HepG2 (cell line): ENCODE data around the gene DCAKD. TPM values are rescaled to one million over a fixed set of nuclear protein-coding genes. Genes with fewer than 3 reads are reported as not detected.

Source experiments
- ARNTL ChIP-seq: sonication (generic); formaldehyde crosslinking; IDR thresholded peaks from 2 replicates; pipeline ENCODE4 v1.4.0; 2020; ENCODE audit warnings: mild to moderate bottlenecking, missing genetic modification reagents
- EP300 ChIP-seq, 3 experiments: sonication (generic) in 1 of 3; formaldehyde crosslinking in 1 of 3; IDR thresholded peaks; 2 replicates each; pipeline versions ENCODE4 v1.5.1 to v1.6.1; 2011 to 2020; ENCODE audit warnings: low read depth in 2 of 3, low read length in 2 of 3, borderline replicate concordance in 1 of 3, improper control_type of control experiment in 1 of 3, mild to moderate bottlenecking in 1 of 3, missing genetic modification reagents in 1 of 3, moderate library complexity in 1 of 3
- MNT ChIP-seq: fragments of 450-650 bp; IDR thresholded peaks from 2 replicates; pipeline ENCODE4 v1.6.1; 2016
- PATZ1 ChIP-seq: sonication (generic); formaldehyde crosslinking; IDR thresholded peaks from 2 replicates; pipeline ENCODE4 v1.4.0; 2020; ENCODE audit warnings: missing genetic modification reagents
- PBX2 ChIP-seq: IDR thresholded peaks from 2 replicates; pipeline ENCODE4 v1.6.1; 2016; ENCODE audit warnings: control low read depth
- PLRG1 ChIP-seq: fragments of 450-650 bp; conservative IDR thresholded peaks from 2 replicates; pipeline ENCODE4 v1.6.1; 2016
- RBFOX2 ChIP-seq: fragments of 200-400 bp; formaldehyde crosslinking; IDR thresholded peaks from 2 replicates; pipeline ENCODE4 v1.6.1; 2017; ENCODE audit warnings: low read depth, mild to moderate bottlenecking, low read length
- SMAD3 ChIP-seq: sonication (generic); formaldehyde crosslinking; IDR thresholded peaks from 2 replicates; pipeline ENCODE4 v1.4.0; 2020; ENCODE audit warnings: missing genetic modification reagents
- TAF1 ChIP-seq: sonication (generic); formaldehyde crosslinking; IDR thresholded peaks from 2 replicates; pipeline ENCODE4 v1.4.0; 2020; ENCODE audit warnings: missing genetic modification reagents
- TBL1XR1 ChIP-seq: fragments of 150-350 bp; IDR thresholded peaks from 2 replicates; pipeline ENCODE4 v1.6.1; 2014; ENCODE audit warnings: borderline replicate concordance, low read length; ENCODE audit not compliant: partially characterized antibody
- TBP ChIP-seq: sonication (generic); formaldehyde crosslinking; IDR thresholded peaks from 2 replicates; pipeline ENCODE4 v1.5.0; 2020; ENCODE audit warnings: missing genetic modification reagents
- TEAD2 ChIP-seq: sonication (generic); formaldehyde crosslinking; IDR thresholded peaks from 2 replicates; pipeline ENCODE4 v1.9.0; 2021; ENCODE audit warnings: missing genetic modification reagents
- ZBTB20 ChIP-seq: sonication (generic); formaldehyde crosslinking; IDR thresholded peaks from 2 replicates; pipeline ENCODE4 v1.8.1; 2023; ENCODE audit warnings: missing genetic modification reagents, low read depth, mild to moderate bottlenecking, borderline replicate concordance
- ZBTB8A ChIP-seq: sonication (generic); formaldehyde crosslinking; IDR thresholded peaks from 2 replicates; pipeline ENCODE4 v1.4.0; 2020; ENCODE audit warnings: mild to moderate bottlenecking, low read depth, missing genetic modification reagents, borderline replicate concordance
- ZHX1 ChIP-seq: sonication (generic); formaldehyde crosslinking; IDR thresholded peaks from 2 replicates; pipeline ENCODE4 v1.8.1; 2022; ENCODE audit warnings: low read depth, mild to moderate bottlenecking, missing genetic modification reagents
- ZNF251 ChIP-seq: sonication (generic); formaldehyde crosslinking; IDR thresholded peaks from 2 replicates; pipeline ENCODE4 v1.9.0; 2021; ENCODE audit warnings: mild to moderate bottlenecking, missing genetic modification reagents
- ZNF34 ChIP-seq: sonication (generic); formaldehyde crosslinking; IDR thresholded peaks from 2 replicates; pipeline ENCODE4 v1.4.0; 2020; ENCODE audit warnings: mild to moderate bottlenecking, missing genetic modification reagents, borderline replicate concordance
- ZNF350 ChIP-seq: sonication (generic); formaldehyde crosslinking; IDR thresholded peaks from 2 replicates; pipeline ENCODE4 v1.4.0; 2020; ENCODE audit warnings: mild to moderate bottlenecking, low read depth, missing genetic modification reagents, borderline replicate concordance
- ZNF614 ChIP-seq: IDR thresholded peaks from 2 replicates; pipeline ENCODE4 v1.6.1; 2018; ENCODE audit warnings: missing biosample characterization, missing genetic modification reagents, inconsistent platforms, borderline replicate concordance
- ZSCAN30 ChIP-seq: sonication (generic); formaldehyde crosslinking; IDR thresholded peaks from 2 replicates; pipeline ENCODE4 v1.5.0; 2020; ENCODE audit warnings: mild to moderate bottlenecking, missing genetic modification reagents
- ZSCAN9 ChIP-seq: IDR thresholded peaks from 2 replicates; pipeline ENCODE4 v1.6.1; 2016; ENCODE audit warnings: borderline replicate concordance
- polyA plus RNA-seq, 8 experiments: library from polyadenylated mRNA; depleted of rRNA in 3 of 8; stranded (reverse) in 7 of 8; unstranded in 1 of 8; fragments of >200 nt; fragmentation: Illumina TruSeq in 4 of 8; extraction: Trizol in 4 of 8; gene quantifications; 2 replicates each; pipeline versions ENCODE4 v1.2.1 to v1.2.3, GENCODE V29; 2011 to 2016; ENCODE audit warnings: low read depth in 4 of 8, missing spikeins in 1 of 8, mixed read lengths in 1 of 8; ENCODE audit not compliant: insufficient read depth in 1 of 8
- total RNA-seq, 5 experiments: library from RNA; depleted of rRNA; stranded (reverse); fragments of >200 nt; fragmentation: Illumina TruSeq; extraction: Trizol; gene quantifications; 2 replicates each; pipeline ENCODE4 v1.2.3, GENCODE V29; 2016; ENCODE audit warnings: low read depth in 1 of 5

DCAKD gene
- total and polyA plus RNA-seq, 2 of the 13 experiments (the other 11 are each of a cell fraction or from before 2014, with no cell fraction given): 25.9 to 29.2 TPM

GRCh38 chr17:45060797-45061605, 9.6 kb upstream of the DCAKD start, which contains the start of gene NMT1 (continued):
- peak; percentile 52; the same call in 1 of the 2 replicates for TF ChIP-seq PATZ1 (CRISPR knock-in tag)
- TF ChIP-seq ARNTL (CRISPR knock-in tag): peak; percentile 70; the same call in 1 of the 2 replicates
- TF ChIP-seq PBX2 (CRISPR knock-in tag): peak; percentile 91; the same call in 1 of the 2 replicates
- TF ChIP-seq TEAD2 (CRISPR knock-in tag): peak; percentile 81; the same call in 1 of the 2 replicates
- peak; percentile 65; the same call in 1 of the 2 replicates for TF ChIP-seq ZSCAN9 (CRISPR knock-in tag)
- peak; percentile 90 for TF ChIP-seq TBL1XR1
- no peak for TF ChIP-seq ZNF34
- TF ChIP-seq TBP (CRISPR knock-in tag): peak; percentile 14; the same call in 1 of the 2 replicates
- peak; percentile 99 for TF ChIP-seq TAF1 (CRISPR knock-in tag)
- no peak for TF ChIP-seq PLRG1
- TF ChIP-seq ZBTB8A (CRISPR knock-in tag): no peak; the same call in 1 of the 2 replicates
- TF ChIP-seq ZHX1: peak; percentile 78; the same call in 1 of the 2 replicates
- peak; percentile 95; the same call in 1 of the 2 replicates for TF ChIP-seq ZSCAN30
- peak; percentile 84; the same call in 1 of the 2 replicates for TF ChIP-seq ZBTB20
- peak; percentile 58 for TF ChIP-seq MNT
- peak; percentile 85; the same call in 1 of the 2 replicates for TF ChIP-seq ZNF614 (CRISPR knock-in tag)
- TF ChIP-seq ZNF350 (CRISPR knock-in tag): peak; percentile 95
- TF ChIP-seq ZNF251: no peak
- peak; percentile 39 for TF ChIP-seq SMAD3
- TF ChIP-seq RBFOX2: peak; percentile 84
- peak in 1 of 2 experiments; percentile 40; a peak in 2 of 4 replicates for TF ChIP-seq EP300 (IDR thresholded peaks at IDR 0.05; ENCODE audit: low read depth in 2 of 2, low read length in 2 of 2)
- TF ChIP-seq EP300 (CRISPR knock-in tag; IDR thresholded peaks at IDR 0.05; ENCODE audit: borderline replicate concordance): peak; percentile 42
